Middle frontal gyrus (tissue), 1 donor: Measurements from ENCODE around the gene ZNF768.
"Not testable (repeated sequence)": the region's sequence is repeated elsewhere in the genome, so short reads cannot be mapped to it uniquely, and the experiment has no call there.

Experiments used
- DNase-seq: peaks from one replicate; pipeline ENCODE4 v3.0.0-alpha.2; 2015; ENCODE audit warnings: low spot score; ENCODE audit errors: extremely low spot score

The ZNF768 gene

GRCh38 chr16:30556125-30556473, 29.7 kb upstream of the ZNF768 start:
- no peak for DNase-seq

DNA sequence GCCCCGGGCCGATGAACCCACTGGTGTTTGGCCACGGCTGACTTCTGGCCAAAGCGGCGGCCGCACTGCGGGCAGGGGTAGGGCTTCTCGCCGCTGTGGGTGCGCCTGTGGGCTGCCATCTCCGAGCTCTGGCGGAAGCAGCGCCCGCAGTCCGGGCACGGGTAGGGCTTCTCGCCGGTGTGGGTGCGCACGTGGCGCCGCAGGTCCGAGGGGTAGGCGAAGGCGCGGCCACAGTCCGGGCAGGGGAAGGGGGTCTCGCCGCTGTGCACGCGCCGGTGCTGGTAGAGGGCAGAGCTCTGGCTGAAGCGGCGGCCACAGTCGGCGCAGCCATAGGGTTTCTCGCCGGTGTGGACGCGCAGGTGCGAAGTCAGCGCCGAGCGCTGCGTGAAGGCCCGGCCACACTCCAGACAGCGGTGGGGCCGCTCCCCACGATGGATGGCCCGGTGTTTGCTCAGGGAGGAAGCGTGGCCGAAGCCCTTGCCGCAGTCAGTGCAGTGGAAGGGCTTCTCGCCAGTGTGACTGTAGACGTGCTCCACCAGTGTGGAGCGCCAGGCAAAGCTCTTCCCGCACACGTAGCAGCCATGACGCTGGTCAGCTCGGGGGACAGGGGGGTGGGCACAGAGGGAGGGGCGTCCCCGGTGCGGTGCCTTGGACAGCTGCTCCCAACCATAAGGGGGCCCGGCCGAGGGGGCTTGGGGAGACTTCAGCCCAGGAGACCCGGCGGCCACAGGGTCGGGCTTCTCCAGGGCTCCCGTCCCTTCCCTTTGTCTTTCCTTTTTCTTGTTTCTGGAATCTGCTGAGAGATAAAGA, 29.2 kb upstream of the ZNF768 start:
- no peak for DNase-seq

DNA sequence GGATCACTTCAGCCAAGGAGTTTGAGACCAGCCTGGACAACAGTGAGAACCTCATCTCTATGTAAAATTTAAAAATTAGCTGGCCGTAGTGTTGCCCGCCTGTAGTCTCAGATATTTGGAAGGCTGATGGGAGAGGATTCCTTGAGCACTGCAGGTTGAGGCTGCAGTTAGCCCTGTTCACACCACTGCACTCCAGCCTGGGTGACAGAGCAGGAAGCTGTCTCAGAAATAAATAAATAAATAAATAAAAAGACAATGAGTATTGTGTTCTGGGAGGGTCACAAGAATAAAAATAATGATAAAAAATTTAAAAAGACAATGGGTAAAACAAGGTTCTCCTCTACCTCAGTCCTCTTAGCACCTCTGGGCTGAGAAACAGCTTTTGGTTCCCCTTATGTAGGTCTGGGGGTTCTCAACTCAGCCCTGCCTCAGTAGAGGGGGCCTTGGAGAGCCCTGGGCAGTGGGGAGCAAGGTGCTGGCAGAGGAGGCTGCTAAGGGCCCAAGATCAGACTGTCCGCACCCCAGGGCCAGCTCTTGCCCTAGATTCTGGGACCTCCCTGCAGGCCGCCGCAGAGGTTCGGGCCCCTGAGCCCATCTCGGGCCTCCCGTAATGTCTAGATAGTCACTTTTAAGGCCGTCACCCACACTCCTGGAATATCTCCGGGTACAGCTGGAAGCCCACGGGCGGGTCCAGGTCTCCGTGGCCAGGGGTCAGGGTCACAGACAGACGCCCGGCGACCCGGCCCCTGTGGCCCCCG, 28.4 kb upstream of the ZNF768 start:
- no peak for DNase-seq

DNA sequence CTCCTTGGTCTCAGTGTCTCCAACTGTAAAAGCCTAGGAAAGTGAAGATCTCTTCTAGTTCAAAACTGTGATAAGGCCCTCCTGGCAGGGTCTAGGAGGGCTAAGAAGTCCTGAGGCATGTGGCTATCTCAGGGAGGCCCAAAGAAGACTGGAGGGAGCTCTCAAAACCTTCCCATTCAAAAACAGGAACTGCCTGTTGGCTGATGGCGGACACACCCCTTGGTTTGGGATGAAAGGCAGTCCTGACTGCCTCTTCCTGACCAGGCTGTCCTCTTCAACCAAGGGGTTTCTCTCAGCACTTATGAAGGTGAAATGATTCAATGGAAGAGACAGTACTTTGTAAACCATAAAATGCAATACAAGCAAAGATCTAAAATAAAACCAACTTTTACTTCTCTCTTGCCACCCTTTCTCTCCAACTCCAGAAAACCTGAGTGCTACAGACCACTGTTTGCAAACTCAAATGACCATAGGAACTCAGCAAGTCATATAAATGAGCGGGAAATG, 27.1 kb upstream of the ZNF768 start:
- DNase-seq, result no peak

DNA sequence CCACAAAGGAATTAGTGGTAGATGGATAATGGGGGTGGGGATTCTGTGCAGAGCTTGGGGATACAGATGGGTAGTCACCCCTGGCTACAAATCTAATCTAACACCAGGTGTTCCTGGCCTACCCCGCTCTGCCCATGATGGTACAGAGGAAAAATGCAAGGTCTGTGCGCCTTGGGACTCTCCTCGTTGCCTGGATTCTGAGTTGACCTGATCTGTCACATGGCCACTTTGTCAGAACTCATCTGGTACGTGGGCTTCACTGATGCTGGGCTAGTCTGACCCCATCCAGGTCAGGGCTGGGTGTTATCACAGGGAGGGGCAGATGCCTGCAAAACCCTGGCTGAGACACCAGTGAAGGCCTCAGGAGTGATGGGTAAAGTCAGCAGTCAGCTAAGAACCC, 26.6 kb upstream of the ZNF768 start:
- no peak for DNase-seq

DNA sequence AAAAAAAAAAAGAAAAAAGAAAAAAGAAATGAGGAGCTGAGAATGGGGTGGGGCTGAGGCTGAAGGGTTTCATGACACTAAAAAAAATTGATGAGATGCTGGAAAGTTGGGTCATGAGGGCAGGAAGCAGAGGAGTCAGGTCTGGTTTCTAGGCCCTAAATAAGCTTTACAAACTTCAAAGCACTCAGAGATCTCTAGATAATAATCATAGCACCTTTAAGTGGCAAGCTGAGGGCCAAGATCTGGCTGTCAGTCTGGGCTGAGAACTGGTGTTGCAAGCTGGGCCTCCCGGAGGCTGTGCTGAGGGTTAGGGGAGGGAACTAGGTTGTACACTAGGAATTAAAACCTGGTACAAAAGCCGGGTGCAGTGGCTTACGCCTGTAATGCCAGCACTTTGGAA, 25.4 kb upstream of the ZNF768 start:
- no peak for DNase-seq

DNA sequence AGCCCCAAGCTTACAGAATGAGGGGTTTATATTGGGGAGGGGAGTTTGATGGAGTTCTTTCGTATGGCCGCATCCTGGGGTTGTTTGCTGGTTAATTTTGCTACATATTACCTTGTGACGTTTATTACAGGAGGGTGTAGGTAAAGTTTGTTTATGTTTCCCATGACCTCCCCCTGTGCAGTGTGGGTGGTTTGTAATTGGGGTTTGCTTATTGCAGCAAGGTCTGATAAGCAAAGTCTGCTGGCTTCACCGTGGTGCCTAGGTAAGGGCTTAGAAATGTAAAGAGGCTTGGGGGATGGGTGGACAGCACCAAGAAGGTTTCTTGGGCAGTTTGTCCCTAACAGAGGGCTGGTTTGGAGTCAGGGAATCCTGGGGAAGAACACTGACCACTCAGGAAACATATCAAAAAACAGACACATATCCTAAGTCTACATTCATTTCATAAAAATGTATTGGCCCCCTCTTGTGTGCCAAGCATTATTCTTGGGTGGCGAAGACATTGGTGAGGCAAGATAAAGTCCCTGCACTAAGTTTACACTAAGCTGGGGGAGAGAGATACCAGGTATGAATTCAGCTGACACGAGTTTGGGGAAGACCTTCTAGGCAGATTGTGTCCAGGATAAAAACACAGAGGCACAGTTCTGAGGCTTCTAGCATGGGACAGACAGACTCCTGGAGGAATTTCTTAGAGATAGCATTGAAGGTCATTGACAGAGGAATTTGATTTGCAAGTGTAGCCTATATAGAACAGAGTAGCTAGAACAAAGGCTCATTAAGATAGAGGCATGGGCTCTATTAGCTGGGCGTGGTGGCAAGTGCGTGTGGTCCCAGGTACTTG, 22.3 kb upstream of the ZNF768 start:
- DNase-seq, result no peak

- no peak for DNase-seq
Observed at GRCh38 chr16:30546115-30546514, 19.7 kb upstream of the ZNF768 start.

GRCh38 chr16:30543067-30543466, 16.7 kb upstream of the ZNF768 start:
- no peak for DNase-seq

DNA sequence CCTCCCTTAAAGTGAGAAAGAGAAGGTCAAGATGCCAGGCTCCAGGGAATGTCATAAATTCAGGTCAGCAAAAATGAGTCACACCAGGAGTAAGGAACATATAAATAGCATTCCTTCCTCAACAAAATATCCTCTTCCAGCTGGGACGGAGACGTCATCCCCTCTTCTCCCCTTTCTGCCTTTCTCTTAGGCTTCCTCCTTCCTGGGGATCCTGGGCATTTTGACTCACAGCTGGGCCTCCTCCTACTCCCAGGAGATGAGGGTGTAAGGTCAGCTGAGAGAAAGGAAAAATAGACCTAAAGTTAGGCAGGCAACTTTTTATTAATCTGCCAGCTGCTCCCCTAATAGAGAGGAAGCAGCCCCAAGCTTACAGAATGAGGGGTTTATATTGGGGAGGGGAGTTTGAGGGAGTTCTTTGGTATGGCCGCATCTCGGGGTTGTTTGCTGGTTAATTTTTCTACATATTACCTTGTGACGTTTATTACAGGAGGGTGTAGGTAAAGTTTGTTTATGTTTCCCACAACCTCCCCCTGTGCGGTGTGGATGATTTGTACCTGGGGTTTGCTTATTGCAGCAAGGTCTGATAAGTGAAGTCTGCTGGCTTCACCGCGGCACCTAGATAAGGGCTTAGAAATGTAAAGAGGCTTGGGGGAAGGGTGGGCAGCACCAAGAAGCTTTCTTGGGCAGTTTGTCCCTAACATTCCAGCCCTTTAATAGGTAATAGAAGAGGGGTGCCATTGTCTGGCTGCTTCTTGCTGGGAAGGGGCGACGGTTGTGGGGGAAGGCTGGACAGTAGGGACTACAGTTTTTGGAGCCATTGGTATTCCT, 15.3 kb upstream of the ZNF768 start:
- no peak for DNase-seq

DNA sequence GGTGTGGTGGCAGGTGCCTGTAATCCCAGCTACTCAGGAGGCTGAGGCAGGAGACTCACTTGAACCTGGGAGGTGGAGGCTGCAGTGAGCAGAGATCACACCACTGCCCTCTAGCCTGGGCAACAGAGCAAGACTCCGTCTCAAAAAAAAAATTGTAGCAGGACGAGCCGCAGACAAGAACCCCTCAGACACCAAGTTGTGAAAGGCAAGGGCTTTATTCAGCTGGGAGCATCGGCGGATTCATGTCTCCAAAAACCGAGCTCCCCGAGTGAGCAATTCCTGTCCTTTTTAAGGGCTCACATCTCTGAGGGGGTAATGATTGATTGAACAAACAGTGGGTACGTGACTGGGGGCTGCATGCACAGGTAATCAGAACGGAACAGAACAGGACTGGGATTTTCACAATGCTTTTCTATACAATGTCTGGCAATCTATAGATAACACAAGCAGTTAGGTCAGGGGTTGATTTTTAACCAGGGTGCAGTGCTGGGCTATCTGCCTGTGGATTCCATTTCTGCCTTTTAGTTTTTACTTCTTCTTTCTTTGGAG, 14.6 kb upstream of the ZNF768 start:
- DNase-seq, result not testable (repeated sequence)

- not testable (repeated sequence) for DNase-seq
Observed at GRCh38 chr16:30539986-30540526, 13.7 kb upstream of the ZNF768 start.

GRCh38 chr16:30539000-30539964, 12.9 kb upstream of the ZNF768 start:
- DNase-seq, result no peak

DNA sequence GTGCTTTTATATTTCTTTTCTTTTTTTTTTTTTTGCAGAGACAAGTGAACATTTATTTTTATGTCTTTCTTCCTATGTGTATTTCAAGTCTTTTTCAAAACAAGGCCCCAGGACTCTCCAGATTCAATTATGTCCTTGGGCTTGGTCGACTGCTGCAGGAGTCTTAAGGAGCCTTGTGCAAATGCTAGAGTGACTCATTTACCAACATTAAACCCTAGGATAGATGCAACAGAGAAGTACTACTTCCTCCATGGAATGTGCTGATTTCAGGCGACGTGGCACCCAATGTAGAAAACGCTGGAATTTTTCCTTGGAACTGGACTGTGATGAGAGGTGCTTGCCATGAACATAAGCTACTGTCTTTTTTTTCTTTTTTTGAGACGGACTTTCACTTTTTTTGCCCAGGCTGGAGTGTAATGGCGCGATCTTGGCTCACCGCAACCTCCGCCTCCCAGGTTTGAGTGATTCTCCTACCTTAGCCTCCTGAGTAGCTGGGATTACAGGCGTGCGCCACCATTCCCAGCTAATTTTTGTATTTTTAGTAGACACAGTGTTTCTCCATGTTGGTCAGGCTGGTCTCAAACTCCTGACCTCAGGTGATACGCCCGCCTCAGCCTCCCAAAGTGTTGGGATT, 10.1 kb upstream of the ZNF768 start:
- DNase-seq, result not testable (repeated sequence)

DNA sequence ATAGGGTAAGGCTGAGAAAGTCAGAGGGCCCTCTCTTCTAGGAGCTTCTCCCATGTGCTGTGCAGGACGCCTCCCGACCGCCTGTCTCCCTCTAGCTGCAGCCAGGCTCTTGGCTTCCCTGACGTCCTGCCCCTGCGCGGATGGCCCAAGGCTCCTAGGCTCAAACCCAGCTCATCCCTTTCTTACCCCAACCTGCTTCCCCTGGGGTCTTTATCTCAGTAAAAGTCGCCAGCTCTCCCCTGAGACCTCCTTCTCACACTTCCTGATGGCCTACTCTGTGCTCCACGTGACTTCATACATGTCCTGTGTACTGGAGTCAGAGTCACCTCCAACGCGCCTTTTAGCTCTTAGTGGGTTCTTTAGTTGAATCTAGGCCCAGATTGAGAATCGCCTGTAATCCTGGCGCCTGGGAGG, 9.4 kb upstream of the ZNF768 start:
- DNase-seq, result no peak

DNA sequence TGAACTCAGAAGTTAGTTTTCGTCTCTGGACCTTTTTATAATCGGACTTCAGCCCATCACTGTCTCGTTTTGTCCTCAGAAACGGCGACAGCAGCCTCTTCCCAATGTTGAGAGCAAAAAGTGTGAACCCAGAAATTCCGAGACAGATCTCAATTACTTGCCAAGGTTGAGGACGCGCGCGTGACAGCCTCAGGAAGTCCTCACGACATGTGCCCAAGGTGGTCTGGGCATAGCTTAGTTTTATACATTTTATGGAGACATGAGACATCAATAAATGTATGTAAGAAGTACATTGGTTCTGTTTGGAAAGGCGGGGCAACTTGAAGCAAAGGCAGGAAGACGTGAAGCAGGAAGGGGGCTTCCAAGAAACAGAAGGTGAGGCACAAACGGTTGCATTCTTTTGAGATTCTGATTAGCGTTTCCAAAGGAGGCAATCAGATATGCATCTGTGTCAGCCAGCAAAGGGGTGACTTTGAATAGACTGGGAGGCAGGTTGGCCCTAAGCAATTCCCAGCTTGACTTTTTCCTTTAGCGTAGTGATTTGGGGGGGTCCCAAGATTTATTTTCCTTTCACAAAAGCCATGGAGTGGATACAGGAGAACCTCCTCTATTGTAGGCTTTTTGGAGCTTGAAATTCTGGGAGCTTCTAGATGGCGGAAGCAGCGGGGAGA, 8.9 kb upstream of the ZNF768 start:
- DNase-seq, result no peak

DNA sequence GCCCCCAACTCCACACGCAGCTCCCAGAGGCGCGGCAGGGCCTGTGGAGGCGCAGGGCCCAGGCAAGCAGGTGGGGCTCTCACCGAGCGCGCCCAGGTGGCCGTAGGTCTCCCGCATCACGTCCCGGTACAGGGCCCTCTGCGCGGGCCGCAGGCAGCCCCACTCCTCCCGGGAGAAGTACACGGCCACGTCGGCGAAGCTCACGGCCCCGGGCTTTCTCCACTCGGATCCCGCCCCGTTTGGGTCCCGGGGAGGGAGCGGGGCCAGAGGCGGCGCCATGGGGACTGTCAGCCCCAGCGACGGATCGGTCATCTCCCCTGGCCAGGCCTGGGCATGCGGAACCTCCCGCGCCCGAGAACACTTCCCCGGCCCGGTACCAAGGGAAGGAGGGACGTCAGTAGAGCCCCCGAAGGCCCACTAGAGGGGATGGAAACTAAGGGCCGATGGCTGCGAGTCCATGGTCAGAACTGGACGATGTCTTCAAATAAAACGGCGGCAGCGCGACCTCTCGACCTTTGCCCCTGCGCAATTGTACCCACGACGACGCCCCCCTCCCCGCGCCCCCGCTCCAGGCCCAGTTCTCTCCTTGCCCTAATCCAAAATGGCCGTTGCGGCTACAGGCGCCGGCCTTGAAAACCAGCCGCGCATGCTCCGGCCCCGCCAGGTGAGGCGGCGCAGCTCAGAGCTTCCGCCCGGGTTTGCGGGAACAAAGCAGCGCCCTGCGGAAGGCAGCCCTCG, 8.2 kb upstream of the ZNF768 start, which contains the start of gene ZNF747:
TSS of gene ZNF747 (minus strand) at position 491 of the 738 bp plus-strand sequence. CDS start at position 312, 179 bp downstream.
- peak; percentile 91 for DNase-seq
